Measurements from ENCODE around the gene EPM2AIP1.
A peak's percentile ranks its signal among the peaks of the same experiment; 100 is the strongest.

GRCh38 chr3:36969540-36970432, 23.1 kb downstream of the EPM2AIP1 start:
- TF ChIP-seq GATA2 (IDR thresholded peaks at IDR 0.05; ENCODE audit: low read depth, low read length) (peak; percentile 99), GATA3 (IDR thresholded peaks at IDR 0.05; ENCODE audit: low read depth, low read length) (peak; percentile 97)
